ENCODE results near the gene DCTD. TPM values are rescaled to one million over a fixed set of nuclear protein-coding genes. Genes with fewer than 3 reads are reported as not detected.
"Not testable (repeated sequence)": the region's sequence is repeated elsewhere in the genome, so short reads cannot be mapped to it uniquely, and the experiment has no call there.

The DCTD gene
- total RNA-seq, 1 donor from 2014 or later, result 85.2 TPM

- no peak for ATAC-seq
- intact Hi-C loops (cut with DNase I), result no loop called here
- no peak for DNase-seq (ENCODE audit: low spot score)
Measured at GRCh38 chr4:182923366-182923765, 6.2 kb upstream of the DCTD start.

- DNase-seq (ENCODE audit: low spot score) (no peak), ATAC-seq (peak; percentile 41)
- intact Hi-C loops (cut with DNase I), result no loop called here
Measured at GRCh38 chr4:182922501-182923284, 5.5 kb upstream of the DCTD start.

GRCh38 chr4:182921608-182922007 is 4.4 kb upstream of the DCTD start:
- no peak for ATAC-seq
- DNase-seq (ENCODE audit: low spot score), result no peak
- intact Hi-C loops (cut with DNase I), result no loop called here

- intact Hi-C loops (cut with DNase I), result no loop called here
- ATAC-seq, result no peak
- no peak for DNase-seq (ENCODE audit: low spot score)
Measured at GRCh38 chr4:182920676-182921075, 3.5 kb upstream of the DCTD start.

- ATAC-seq (no peak), DNase-seq (ENCODE audit: low spot score) (no peak)
- intact Hi-C loops (cut with DNase I), result no loop called here
Measured at GRCh38 chr4:182918791-182919302, 1.7 kb upstream of the DCTD start.

GRCh38 chr4:182918044-182918607 is 940 bp upstream of the DCTD start:
- intact Hi-C loops (cut with DNase I), result no loop called here
- ATAC-seq (peak; percentile 2), DNase-seq (ENCODE audit: low spot score) (no peak)

GRCh38 chr4:182916483-182917181 is 554 bp downstream of the DCTD start:
- intact Hi-C loops (cut with DNase I), result no loop called here
- peak; percentile 79 for DNase-seq (ENCODE audit: low spot score)
- peak; percentile 79 for ATAC-seq

GRCh38 chr4:182914357-182914756 is 2.8 kb downstream of the DCTD start:
- DNase-seq (ENCODE audit: low spot score), result no peak
- intact Hi-C loops (cut with DNase I), result no loop called here

GRCh38 chr4:182913621-182914020 is 3.6 kb downstream of the DCTD start:
- intact Hi-C loops (cut with DNase I), result no loop called here
- ATAC-seq, result no peak
- no peak for DNase-seq (ENCODE audit: low spot score)

More at GRCh38 chr4:182914357-182914756, 2.8 kb downstream of the DCTD start:
- ATAC-seq, result no peak

- intact Hi-C loops (cut with DNase I), result no loop called here
- DNase-seq (ENCODE audit: low spot score) (no peak), ATAC-seq (no peak)
Measured at GRCh38 chr4:182913036-182913435, 4.2 kb downstream of the DCTD start.

GRCh38 chr4:182908124-182908523 is 9.1 kb downstream of the DCTD start:
- ATAC-seq (no peak), DNase-seq (ENCODE audit: low spot score) (no peak)
- intact Hi-C loops (cut with DNase I), result no loop called here

- ATAC-seq (no peak), DNase-seq (ENCODE audit: low spot score) (no peak)
- intact Hi-C loops (cut with DNase I), result no loop called here
Measured at GRCh38 chr4:182907396-182907795, 9.8 kb downstream of the DCTD start.

- DNase-seq (ENCODE audit: low spot score), result no peak
- intact Hi-C loops (cut with DNase I), result no loop called here
- no peak for ATAC-seq
Measured at GRCh38 chr4:182906786-182907185, 10.4 kb downstream of the DCTD start.

- intact Hi-C loops (cut with DNase I), result no loop called here
- ATAC-seq (no peak), DNase-seq (ENCODE audit: low spot score) (no peak)
Measured at GRCh38 chr4:182905038-182905437, 12.1 kb downstream of the DCTD start.

GRCh38 chr4:182904211-182904761 is 12.9 kb downstream of the DCTD start:
- DNase-seq (ENCODE audit: low spot score) (no peak), ATAC-seq (peak; percentile 62)
- intact Hi-C loops (cut with DNase I), result no loop called here

GRCh38 chr4:182903013-182903412 is 14.2 kb downstream of the DCTD start:
- DNase-seq (ENCODE audit: low spot score) (no peak), ATAC-seq (no peak)
- intact Hi-C loops (cut with DNase I), result no loop called here

- ATAC-seq, result no peak
- intact Hi-C loops (cut with DNase I), result no loop called here
- DNase-seq (ENCODE audit: low spot score), result no peak
Measured at GRCh38 chr4:182901337-182901736, 15.8 kb downstream of the DCTD start.

GRCh38 chr4:182900021-182900420 is 17.2 kb downstream of the DCTD start:
- ATAC-seq; intact Hi-C loops (cut with DNase I): not testable (repeated sequence)

GRCh38 chr4:182898479-182898799 is 18.7 kb downstream of the DCTD start:
- no peak for DNase-seq (ENCODE audit: low spot score)
- ATAC-seq, result no peak
- intact Hi-C loops (cut with DNase I), result no loop called here

More at GRCh38 chr4:182900021-182900420, 17.2 kb downstream of the DCTD start:
- not testable (repeated sequence) for DNase-seq (ENCODE audit: low spot score)

Measured in sciatic nerve (tissue), 2 donors.